Measurements from ENCODE around the gene VSTM2L. TPM values are rescaled to one million over a fixed set of nuclear protein-coding genes. Genes with fewer than 3 reads are reported as not detected.
A peak's percentile ranks its signal among the peaks of the same experiment; 100 is the strongest.

The VSTM2L gene
- total RNA-seq, 1 donor from 2014 or later: 14.1 TPM

DNA sequence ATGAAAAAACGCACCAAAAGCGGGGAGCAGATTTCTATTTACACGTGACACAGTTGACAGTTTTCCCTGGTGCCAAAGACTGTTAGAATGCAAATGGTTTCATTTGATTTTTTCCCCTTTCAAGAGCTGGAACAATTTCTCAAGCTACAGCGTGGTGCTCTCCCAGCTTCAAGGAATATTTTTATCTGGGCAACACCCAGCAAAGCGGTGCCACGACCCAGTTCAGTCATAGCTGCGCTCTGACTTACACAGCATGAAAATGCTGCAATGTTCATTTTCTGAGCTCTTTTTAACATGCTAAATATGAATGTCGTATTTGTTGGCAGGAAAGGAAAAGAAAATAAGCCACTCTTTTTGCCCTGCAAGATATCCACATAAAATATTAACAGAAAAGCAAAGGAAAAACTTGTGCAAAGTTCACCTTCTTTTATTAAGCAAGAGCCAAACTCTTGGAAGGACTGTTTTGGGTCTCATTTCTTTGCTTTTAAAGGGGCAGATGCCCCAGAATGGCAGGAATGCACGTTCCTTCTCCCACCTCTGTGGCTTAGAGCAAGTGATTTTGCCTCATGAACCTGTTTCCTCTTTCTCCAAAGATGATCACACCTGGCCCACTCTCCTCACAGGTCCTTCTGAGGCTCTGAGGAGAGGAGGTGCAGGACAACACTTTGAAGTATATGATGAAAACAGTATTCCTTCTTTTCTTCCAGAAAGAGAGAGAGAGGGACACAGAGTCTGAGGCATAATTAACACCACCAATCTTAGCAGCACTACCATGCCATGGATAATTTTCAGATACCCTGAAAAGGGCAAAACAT lies 83.3 kb downstream of the VSTM2L start:
- Histone ChIP-seq H3K36me3 (peaks cover 29% of the 10 kb centered on the region), H3K9me3 (no peaks in the 10 kb centered on the region), H3K27ac (peak overlapping the region; percentile 80), H3K4me3 (no peak overlapping the region), H3K4me1 (peaks cover 55% of the 10 kb centered on the region), H3K27me3 (ENCODE audit: low read depth) (no peaks in the 10 kb centered on the region)
- ATAC-seq (no peak), DNase-seq (no peak)
- TF ChIP-seq, protein P1, sequence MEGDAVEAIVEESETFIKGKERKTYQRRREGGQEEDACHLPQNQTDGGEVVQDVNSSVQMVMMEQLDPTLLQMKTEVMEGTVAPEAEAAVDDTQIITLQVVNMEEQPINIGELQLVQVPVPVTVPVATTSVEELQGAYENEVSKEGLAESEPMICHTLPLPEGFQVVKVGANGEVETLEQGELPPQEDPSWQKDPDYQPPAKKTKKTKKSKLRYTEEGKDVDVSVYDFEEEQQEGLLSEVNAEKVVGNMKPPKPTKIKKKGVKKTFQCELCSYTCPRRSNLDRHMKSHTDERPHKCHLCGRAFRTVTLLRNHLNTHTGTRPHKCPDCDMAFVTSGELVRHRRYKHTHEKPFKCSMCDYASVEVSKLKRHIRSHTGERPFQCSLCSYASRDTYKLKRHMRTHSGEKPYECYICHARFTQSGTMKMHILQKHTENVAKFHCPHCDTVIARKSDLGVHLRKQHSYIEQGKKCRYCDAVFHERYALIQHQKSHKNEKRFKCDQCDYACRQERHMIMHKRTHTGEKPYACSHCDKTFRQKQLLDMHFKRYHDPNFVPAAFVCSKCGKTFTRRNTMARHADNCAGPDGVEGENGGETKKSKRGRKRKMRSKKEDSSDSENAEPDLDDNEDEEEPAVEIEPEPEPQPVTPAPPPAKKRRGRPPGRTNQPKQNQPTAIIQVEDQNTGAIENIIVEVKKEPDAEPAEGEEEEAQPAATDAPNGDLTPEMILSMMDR (IDR thresholded peaks at IDR 0.05): no peak
- intact Hi-C loops (cut with DNase I): no loop called here

DNA sequence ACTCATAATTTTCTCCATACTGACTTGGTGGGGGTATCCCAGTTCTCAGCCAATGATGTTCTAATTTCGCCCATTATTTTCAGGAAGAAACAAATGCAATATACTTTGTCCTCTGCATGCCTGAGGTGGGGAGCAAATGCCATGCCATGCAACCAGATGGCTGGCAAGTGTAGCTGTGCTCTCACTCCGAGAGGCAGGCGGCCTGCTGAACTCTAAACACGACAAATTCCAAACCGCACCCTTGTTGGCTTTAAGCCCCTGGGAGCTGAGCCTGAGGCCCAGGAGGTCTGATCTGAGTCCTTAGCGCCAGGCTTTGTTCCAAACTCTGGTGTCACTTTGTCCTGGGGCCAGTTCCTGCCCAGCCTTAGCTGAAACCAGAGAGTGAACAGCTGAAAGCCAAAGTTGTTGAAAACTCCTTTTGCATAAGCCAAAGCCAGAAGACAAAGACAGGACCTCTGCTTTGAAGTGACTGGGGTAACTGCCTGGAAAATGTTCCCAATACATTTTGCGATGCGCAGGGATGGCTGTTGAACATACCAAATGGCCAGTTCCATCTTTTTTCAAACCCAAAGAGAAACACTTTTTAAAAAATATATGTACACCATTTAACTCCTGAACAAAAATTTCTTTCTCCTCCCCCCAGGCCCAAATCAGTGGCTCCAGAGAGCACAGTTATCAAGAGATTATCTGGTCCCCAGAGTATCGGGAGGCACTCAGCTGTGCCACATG lies 84.1 kb downstream of the VSTM2L start:
- no peak overlapping the region for H3K4me3 ChIP-seq
- H3K9me3 ChIP-seq: no peaks in the 10 kb centered on the region
- intact Hi-C loops (cut with DNase I): no loop called here
- peak overlapping the region; percentile 80 for H3K27ac ChIP-seq
- no peaks in the 10 kb centered on the region for H3K27me3 ChIP-seq (ENCODE audit: low read depth)
- DNase-seq: peak; percentile 85
- H3K36me3 ChIP-seq: peaks cover 22% of the 10 kb centered on the region
- TF ChIP-seq, protein P1 (IDR thresholded peaks at IDR 0.05): no peak
- H3K4me1 ChIP-seq: peaks cover 63% of the 10 kb centered on the region
- peak; percentile 80 to 81 for ATAC-seq

DNA sequence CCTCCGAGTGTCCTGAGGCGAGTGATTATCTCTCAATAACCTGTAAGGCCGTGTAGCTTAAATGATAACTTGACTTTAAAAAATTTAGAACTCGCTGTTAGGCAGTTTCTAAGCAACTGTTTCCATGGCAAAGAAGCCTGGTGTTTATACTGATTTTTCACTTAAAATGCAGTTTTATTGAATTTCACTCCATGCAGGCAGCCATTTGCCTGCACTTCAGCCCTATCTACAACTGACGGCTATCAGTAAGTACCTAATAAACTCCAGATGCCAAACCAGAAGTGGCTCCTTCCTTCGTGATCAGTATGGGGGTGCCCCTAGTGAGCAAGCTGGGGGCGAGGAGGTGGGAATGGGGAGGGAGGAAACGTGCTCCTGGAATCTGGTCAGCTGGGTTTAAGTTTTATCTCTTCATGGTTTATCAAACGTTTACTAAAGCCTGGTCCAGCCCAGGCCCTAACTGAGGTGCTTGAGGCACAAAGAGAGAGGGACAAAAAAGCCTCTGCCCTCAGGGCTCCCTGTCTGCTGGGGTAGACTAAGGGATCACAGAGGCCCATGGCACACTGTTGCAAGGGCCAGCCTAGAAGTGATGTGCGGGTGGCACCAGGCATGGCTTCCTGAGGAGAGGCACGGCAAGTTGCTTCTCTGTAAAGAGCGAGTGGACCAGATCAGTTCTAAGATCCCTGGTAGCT lies 84.8 kb downstream of the VSTM2L start:
- H3K36me3 ChIP-seq: peaks cover 14% of the 10 kb centered on the region
- intact Hi-C loops (cut with DNase I): no loop called here
- peak overlapping the region; percentile 80 for H3K27ac ChIP-seq
- DNase-seq (no peak), ATAC-seq (no peak)
- no peak overlapping the region for H3K4me3 ChIP-seq
- TF ChIP-seq, protein P1 (IDR thresholded peaks at IDR 0.05): no peak
- H3K9me3 ChIP-seq: no peaks in the 10 kb centered on the region
- H3K4me1 ChIP-seq: peaks cover 70% of the 10 kb centered on the region
- no peaks in the 10 kb centered on the region for H3K27me3 ChIP-seq (ENCODE audit: low read depth)

DNA sequence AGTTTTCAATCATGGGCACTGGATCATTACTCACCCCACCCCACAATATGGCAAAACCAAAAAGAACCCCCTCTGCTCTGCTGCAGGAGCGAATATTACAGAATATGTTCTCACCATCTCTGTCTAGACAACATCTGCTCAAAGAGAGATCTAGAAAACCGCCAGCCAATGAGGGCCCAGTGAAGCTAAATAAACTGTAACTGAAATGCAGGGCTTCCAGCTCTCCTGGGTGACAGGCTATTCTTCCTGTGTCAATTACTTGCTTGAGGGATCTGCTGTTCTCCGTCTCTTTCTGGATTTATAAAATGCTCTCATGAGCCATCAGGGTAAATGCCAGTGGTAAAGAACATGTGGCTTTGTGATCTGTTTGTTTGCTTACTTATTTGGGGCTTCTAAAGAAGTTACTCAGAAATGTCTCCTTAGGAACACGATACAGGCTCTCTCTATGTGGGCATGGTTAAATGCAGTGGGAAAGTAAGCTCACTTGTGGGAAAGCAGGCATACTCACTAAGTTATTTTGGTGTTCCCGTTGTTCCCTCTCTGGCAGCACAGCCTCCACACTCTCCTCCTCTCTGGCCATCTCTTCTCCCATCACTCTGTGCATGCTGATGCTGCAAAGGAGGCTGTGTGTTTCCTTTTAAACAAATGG lies 85.5 kb downstream of the VSTM2L start:
- H3K36me3 ChIP-seq: peaks cover 8% of the 10 kb centered on the region
- peaks cover 77% of the 10 kb centered on the region for H3K4me1 ChIP-seq
- intact Hi-C loops (cut with DNase I): no loop called here
- TF ChIP-seq, protein P1 (IDR thresholded peaks at IDR 0.05): no peak
- H3K4me3 ChIP-seq: no peak overlapping the region
- no peaks in the 10 kb centered on the region for H3K27me3 ChIP-seq (ENCODE audit: low read depth)
- peak overlapping the region; percentile 80 for H3K27ac ChIP-seq
- no peak for DNase-seq
- H3K9me3 ChIP-seq: no peaks in the 10 kb centered on the region
- no peak for ATAC-seq

Measured in lower lobe of right lung (tissue), 2 donors.